Measurements from ENCODE around the gene TAPT1.

DNA sequence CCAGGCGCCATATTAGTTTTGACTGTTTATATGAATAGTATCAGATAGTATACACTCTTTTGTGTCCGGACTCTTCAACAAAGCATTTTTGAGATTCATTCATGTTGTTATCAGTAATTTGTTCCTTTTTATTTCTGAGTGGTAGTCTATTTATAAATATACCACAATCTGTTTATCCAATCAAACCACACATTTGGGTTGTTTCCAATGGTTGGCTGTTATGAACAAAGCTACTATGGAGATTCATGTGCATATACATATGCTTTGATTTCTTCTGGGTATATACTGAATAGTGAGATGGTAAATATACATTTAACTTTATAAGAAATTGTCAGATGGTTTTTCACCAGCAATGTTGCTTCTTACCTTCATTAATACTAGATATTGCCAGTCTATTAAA, 36.8 kb upstream of the TAPT1 start:
- TF ChIP-seq, protein P1, sequence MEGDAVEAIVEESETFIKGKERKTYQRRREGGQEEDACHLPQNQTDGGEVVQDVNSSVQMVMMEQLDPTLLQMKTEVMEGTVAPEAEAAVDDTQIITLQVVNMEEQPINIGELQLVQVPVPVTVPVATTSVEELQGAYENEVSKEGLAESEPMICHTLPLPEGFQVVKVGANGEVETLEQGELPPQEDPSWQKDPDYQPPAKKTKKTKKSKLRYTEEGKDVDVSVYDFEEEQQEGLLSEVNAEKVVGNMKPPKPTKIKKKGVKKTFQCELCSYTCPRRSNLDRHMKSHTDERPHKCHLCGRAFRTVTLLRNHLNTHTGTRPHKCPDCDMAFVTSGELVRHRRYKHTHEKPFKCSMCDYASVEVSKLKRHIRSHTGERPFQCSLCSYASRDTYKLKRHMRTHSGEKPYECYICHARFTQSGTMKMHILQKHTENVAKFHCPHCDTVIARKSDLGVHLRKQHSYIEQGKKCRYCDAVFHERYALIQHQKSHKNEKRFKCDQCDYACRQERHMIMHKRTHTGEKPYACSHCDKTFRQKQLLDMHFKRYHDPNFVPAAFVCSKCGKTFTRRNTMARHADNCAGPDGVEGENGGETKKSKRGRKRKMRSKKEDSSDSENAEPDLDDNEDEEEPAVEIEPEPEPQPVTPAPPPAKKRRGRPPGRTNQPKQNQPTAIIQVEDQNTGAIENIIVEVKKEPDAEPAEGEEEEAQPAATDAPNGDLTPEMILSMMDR (conservative IDR thresholded peaks at IDR 0.05; ENCODE audit: low read length): no peak
- TF ChIP-seq EZH2phosphoT487 (IDR thresholded peaks at IDR 0.05; ENCODE audit: borderline replicate concordance): no peak

Measured in Loucy (cell line).